ENCODE data around the gene DSCAML1.
A peak's percentile ranks its signal among the peaks of the same experiment; 100 is the strongest.

The DSCAML1 gene

DNA sequence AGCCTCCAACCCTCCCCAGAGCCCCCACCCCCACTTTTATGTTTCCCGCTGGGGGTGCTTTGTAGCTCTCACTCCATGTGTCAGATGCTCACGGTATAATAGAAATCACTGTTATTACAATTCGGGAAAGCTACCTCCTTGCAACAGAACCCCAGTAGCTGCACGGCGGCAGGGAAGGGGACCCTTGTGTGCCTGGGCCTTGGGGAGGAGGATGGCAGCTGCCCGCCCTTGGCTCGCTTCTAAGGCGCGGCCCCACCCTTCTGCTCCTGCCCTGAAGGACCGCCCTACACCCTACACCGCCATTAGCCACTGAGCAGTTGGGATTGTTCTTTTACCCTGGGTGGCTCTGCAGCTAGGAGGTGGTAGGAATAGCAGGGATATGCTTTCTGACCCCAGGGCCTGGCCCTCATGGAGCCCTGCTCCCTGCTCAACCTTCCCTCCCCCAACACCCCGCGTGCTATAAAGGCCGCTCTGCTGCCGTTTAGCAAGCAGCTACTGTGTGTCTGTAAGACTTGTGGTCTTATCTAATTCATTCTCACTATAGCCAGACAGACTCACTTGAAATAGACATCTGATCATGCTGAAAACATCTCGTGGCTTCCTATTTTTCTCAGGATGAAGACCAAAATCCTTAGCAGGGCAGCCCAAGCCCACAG is 249.7 kb downstream of the DSCAML1 start:
- no peak for DNase-seq (ENCODE audit: low spot score)

DNA sequence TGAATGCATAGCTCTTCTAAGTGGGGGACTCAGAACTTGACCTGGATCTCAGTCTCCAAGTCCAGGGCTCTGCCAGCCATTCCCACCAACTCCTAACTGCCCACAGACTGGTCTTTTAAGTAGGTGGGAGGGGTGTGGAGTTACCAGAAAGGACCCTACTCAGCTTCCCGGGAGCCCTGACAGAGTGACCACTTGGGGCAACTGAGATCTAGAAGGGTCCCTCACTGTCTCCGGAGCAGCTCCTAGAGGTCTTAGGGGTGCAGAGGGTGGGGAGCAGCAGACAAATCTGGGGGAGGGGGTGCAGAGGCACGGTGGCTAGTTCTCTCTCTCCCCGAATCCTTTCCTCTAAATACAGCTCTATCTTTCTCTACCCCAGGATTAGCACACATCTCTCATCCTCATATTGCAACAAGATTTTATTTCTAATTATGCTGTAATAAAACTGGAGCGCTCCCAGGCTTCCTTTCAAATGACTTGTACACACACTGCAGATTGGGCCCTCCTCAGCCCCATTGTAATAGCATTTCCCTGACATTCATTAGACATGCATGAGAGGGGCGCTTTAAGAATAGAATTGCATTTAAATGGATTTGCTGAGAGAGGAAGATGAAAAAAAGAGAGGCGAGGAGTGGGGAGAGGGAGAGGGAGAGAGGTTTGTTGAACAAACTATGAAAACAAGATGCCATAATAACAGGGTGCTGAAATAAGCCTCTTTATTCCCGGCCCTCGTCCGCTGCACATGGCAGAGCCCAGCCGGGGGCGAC is 250.4 kb downstream of the DSCAML1 start:
- DNase-seq (ENCODE audit: low spot score) = no peak

- DNase-seq (ENCODE audit: low spot score) = no peak
These were observed 251.3 kb downstream of the DSCAML1 start for GRCh38 chr11:117545706-117546105.

DNA sequence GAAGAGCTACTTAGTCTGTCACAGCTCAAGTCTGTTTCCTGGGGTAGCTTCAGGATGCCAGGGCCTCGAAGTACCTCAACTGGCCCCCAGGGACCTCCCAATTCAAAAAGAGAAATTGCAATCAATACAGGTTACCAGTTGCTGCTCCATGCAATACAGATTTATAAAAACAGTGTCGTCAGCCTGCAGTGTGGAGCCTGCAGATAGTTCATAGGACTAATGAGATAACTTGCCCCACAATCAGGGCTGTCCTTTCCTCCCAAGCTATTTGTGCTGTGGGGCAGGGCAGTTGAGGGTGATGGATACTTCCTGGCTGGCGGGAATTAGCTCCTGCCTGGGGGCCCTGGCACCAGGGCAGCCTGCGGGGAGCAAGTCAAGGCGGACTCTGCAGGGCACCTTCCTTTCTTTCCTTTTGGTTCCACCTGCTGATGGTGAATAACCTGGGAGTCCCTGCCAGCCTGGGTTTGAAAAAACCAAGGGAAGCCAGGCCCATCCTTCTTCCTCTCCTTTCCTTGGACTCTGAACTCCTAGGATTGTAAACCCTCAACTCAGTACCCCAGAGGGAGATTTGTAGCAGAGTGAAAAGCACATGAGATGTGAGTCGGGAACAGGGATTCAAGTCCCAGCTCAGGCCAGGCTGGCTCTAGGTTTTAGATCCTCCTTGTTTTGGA is 252.8 kb downstream of the DSCAML1 start:
- DNase-seq (ENCODE audit: low spot score) = no peak

DNA sequence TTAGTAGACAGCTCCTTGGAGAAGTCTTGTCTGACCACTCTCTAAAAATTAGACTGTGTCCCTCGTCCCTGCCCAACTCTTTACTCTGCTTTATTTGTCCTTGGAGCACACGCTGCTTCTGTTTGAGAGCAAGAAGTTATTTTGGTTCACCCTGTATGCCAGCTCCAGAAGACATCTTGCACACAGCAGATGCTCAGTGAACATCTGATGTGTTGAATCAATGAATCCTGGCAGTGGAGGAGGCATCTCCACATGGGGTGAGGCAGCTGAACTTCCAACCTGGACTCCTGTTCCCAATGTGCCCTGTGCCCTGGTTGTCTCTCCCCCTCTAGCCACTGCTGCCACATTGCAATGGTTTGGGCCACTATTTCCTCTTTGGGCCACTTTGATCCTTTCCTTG is 255.8 kb downstream of the DSCAML1 start:
- no peak for DNase-seq (ENCODE audit: low spot score)

DNA sequence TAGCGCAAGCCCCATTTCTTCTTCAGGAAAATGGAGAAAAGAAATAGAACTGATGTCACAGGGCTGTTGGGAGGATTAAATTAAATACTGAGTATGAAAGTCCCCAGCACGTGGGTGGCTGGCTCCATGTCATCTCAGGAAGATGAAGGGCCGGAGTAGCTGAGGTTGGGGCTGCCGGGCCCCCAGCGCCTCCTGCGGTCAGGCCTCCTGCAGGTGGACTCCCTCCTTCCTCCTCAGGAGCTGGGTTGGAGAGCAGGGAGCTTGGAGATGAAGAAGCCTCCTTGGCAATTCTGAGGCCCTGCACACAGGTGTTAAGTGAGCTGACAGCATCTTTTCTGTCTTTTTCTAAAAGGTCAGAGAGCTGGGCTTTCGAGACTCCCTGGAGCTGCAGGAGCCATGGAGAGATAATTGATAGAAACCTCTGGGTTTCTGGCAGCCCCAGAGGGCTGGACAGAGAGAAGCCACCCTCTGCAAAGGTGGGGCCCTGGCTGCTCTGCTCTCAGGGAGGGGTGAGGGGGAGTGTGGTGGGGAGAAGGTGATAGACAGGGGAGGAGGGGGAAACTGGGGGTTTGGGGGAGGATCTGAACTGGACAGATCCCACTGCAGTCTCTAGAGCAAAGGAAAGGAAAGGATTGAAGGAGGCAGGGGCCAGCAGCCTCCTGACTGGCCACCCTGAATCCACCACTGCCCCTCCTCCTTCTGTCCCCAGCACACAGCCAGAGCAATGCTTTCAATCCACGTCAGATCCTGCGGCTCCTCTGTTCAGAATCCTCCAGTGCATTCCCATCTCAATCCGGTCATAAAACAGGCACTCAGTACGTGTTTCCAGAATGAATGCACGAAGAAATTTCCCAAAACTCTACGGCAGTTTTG is 258.5 kb downstream of the DSCAML1 start:
- peak; percentile 60 for DNase-seq (ENCODE audit: low spot score)

- no peak for DNase-seq (ENCODE audit: low spot score)
These were observed 261.1 kb downstream of the DSCAML1 start for GRCh38 chr11:117535850-117536411.

GRCh38 chr11:117535201-117535849 is 261.7 kb downstream of the DSCAML1 start:
- DNase-seq (ENCODE audit: low spot score) = no peak

DNA sequence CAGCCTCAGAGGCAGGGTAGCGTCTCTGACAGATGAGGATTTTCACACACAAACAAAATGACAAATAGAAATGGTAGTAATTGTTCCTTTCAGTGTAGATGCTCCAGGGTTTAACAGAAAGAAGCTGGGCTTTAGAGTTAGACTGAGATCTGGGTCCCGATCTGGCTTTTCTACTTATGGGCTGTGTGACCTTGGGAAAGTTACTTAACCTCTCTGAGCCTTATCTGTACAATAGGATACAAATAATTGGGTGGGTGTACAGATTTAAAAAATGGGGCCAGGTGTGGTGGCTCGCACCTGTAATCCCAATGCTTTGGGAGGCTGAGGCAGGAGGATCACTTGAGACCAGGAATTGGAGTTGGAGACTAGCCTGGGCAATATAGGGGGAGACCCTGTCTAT is 264.4 kb downstream of the DSCAML1 start:
- DNase-seq (ENCODE audit: low spot score) = no peak

DNA sequence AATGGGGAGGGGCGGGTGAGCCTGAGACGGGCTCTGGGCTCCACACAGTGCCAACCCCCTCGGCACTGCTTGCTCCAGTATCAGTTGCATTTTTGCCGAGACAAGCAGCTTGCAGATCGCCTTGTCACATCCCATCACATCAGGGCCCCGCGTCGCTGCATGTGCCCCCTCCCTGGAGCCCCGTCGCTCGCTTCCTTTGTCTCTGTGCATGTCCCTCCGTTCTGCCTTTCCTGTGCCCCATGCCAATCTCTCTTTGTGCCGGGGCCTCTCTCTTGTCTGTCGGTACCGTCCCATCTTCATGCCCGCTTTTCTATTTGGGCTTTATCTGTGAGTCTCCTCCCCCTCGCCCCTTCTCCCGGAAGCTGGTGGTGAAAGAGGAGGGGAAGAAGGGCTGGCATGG is 267.2 kb downstream of the DSCAML1 start:
- no peak for DNase-seq (ENCODE audit: low spot score)

DNA sequence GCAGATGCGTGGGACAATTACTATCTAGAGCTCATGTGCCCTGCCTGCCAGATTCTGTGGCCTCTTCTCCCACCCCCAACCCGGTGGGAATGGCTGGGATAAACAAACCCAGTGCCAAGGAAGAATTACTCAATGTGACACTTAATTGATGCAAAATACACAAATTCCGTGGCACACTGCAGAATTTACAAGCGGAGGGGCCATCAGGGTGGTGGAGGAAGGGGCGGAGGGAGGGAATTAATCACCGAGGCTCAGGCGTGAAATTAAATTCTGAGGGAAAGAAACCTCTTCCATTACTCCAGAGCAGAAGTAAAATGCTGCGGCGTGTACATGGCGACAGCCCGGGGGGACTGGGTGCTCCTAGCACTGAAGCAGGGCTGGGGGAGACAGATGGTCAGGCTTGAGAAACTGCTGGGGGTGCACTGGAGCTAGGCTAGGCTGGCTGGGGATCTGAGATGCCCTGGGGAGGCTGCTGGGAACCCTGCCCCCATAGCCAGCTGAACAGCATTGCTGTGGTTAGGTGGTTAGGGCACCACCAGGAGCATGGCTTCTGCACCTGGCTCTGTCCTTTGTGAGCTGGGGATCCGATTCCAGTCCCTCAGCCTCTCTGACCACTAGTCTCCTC is 268.8 kb downstream of the DSCAML1 start:
- no peak for DNase-seq (ENCODE audit: low spot score)

DNA sequence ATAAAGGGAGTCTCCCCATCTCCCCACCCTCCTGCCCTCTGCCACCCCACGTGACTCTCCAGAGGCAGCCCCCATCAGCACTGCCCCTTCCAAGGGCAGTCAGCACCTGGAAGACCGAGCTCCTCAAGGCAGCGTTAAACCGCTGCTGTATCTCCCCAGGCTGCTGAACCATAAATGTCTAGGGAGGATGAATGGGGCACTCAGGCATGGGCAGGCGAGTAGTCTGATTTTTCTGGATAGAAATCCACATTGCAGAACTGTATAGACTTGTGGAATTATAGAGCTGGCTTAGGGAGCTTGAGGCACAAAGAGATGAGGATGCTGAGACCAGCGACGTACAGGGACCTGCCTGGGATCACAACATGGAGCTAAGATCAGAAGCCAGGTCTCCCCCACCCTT is 269.7 kb downstream of the DSCAML1 start:
- no peak for DNase-seq (ENCODE audit: low spot score)

GRCh38 chr11:117525866-117526542 is 271.0 kb downstream of the DSCAML1 start:
- DNase-seq (ENCODE audit: low spot score) = no peak

DNA sequence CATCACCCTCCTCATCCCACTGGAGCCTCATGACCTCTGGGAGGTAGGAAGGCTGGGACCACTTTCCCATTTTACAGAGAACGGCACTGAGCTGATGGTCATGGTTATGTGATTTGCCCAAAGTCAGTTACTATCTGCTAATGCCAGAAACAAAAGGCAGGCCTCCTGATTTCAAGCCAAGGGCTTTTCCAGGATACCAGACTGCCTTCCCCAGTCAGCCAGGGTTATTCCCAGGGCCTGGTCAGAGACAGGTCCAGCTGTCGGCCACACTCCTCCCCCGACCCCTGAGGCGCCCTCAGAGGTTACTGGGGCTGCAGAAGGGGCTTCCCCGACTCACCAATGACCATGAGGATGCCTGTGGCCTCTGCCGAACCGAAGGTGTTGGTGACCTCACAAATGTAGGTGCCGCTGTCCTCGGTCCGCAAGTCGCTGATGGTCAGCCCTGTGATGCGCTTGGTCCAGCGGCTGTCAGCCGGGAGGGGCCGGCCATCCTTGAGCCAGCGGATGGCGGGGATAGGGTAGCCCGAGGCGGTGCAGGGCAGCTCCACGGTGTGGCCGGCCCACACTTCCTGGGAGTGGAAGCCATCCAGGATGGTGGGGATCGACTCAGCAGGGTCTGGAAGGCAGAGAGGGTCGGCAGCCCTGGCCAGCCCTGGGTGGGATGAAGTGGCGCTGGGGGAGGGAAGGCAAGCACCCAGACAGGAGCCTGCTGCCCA is 272.4 kb downstream of the DSCAML1 start:
- no peak for DNase-seq (ENCODE audit: low spot score)

- DNase-seq (ENCODE audit: low spot score) = no peak
These were observed 273.3 kb downstream of the DSCAML1 start for GRCh38 chr11:117523680-117524079.

DNA sequence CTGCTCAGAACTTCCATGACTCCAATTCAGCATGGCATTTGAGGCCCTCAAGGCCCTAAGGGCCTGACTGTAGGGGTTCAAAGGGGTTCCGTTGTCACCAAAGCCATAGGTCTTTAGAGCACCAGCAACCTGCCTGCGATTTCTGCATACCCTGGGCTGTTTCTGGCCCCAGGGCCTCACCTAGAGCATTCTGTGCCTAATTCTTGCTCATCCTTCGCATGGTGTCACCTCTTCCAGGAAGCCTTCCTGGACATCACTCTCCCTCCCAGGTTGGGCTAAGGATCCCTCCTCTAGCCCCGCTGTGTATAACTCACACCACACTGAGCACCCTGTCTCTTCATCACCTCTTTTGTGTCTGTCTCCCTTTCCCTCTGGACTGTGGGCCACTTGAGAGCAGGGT is 275.0 kb downstream of the DSCAML1 start:
- DNase-seq (ENCODE audit: low spot score) = no peak

DNA sequence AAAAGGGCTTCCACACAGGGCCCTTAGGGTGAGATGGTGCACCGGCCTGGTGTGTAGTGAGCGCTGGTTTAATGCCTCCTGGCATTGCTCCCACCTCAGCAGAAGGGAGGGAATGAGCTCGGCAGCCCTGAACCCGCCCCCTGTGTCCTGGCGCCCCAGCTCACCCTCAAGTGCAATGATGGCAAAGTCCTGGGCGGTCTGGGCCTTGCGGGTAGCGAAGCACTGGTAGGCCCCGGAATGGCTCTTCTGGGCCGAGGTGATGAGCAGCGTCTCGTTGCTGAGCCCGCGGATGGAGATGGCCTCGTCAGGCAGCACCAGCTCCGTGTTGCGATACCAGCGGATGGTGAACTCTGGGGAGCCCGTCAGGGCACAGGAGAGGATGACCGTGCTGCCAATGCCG is 276.1 kb downstream of the DSCAML1 start:
- no peak for DNase-seq (ENCODE audit: low spot score)

GRCh38 chr11:117520201-117520600 is 276.8 kb downstream of the DSCAML1 start:
- DNase-seq (ENCODE audit: low spot score) = no peak

GRCh38 chr11:117519590-117519989 is 277.4 kb downstream of the DSCAML1 start:
- DNase-seq (ENCODE audit: low spot score) = no peak

- DNase-seq (ENCODE audit: low spot score) = no peak
These were observed 277.8 kb downstream of the DSCAML1 start for GRCh38 chr11:117519170-117519569.
